Lower lobe of right lung (tissue), 2 donors: Measurements from ENCODE around the gene MGAT4A. TPM values are rescaled to one million over a fixed set of nuclear protein-coding genes. Genes with fewer than 3 reads are reported as not detected.
A peak's percentile ranks its signal among the peaks of the same experiment; 100 is the strongest.

Experiments used
- ATAC-seq, 2 donors: fragments of 200-7000 bp; cut with Tn5 transposase; one replicate each; pipeline ENCODE4 v1.9.1; 2020 to 2022; ENCODE audit warnings: mild to moderate bottlenecking in 2 of 2, moderate library complexity in 2 of 2
- DNase-seq: peaks from one replicate; pipeline ENCODE4 v3.0.0-alpha.2; 2020
- H3K27ac ChIP-seq: fragments of 200-600 bp; one replicate; pipeline ENCODE4 v1.8.0; 2022
- H3K27me3 ChIP-seq: fragments of 200-600 bp; one replicate; pipeline ENCODE4 v1.8.0; 2022; ENCODE audit warnings: low read depth
- H3K36me3 ChIP-seq: fragments of 200-600 bp; one replicate; pipeline ENCODE4 v1.8.0; 2022; ENCODE audit warnings: mild to moderate bottlenecking
- H3K4me1 ChIP-seq: fragments of 200-600 bp; one replicate; pipeline ENCODE4 v1.8.0; 2022
- H3K4me3 ChIP-seq: fragments of 200-600 bp; one replicate; pipeline ENCODE4 v1.8.0; 2022; ENCODE audit warnings: mild to moderate bottlenecking
- H3K9me3 ChIP-seq: fragments of 200-600 bp; one replicate; pipeline ENCODE4 v1.8.0; 2022
- intact Hi-C: fragments of 100-400 bp; cut with DNase I; formaldehyde crosslinking; loops from one replicate; pipeline ENCODE4 v1.11.0; 2022
- total RNA-seq: library from RNA; stranded (reverse); fragmentation: NEBNext Ultra II Directional; extraction: Animal tissue kit (Norgen Biotek cat#: 25700); gene quantifications from one replicate; pipeline ENCODE4 v1.2.1, GENCODE V29; 2021
- TF ChIP-seq, protein P1 (sequence below): fragments of 200-600 bp; IDR thresholded peaks from one replicate; pipeline ENCODE4 v1.8.0; 2022; ENCODE audit warnings: antibody characterized with exemption, mild to moderate bottlenecking
- donor health status: DM: no; HTN: yes; CAD: no; lungs with severe emphysema.

Gene MGAT4A
- total RNA-seq, 1 donor from 2014 or later: 82.0 TPM

DNA sequence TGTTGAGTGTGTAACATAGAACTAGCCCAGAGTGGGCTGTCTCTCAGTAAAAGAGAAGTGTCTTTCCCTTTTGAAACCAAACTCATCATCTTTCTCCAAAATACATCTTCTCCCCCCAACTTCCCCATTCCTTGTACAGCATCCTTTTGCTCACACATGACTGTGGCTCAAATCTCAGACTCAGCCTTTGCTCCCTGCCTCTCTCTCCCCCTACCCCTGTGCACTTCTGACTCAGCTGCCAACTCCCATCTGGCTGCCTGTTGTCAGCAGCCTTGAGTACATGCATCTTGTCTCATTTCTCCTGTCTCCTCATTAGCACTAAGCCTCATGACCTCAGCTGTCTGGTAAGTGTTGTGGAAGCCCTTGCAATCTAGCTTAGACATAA lies 18.1 kb upstream of the MGAT4A start:
- H3K4me1 ChIP-seq: peaks cover 14% of the 10 kb centered on the region
- no peak for DNase-seq
- TF ChIP-seq, protein P1, sequence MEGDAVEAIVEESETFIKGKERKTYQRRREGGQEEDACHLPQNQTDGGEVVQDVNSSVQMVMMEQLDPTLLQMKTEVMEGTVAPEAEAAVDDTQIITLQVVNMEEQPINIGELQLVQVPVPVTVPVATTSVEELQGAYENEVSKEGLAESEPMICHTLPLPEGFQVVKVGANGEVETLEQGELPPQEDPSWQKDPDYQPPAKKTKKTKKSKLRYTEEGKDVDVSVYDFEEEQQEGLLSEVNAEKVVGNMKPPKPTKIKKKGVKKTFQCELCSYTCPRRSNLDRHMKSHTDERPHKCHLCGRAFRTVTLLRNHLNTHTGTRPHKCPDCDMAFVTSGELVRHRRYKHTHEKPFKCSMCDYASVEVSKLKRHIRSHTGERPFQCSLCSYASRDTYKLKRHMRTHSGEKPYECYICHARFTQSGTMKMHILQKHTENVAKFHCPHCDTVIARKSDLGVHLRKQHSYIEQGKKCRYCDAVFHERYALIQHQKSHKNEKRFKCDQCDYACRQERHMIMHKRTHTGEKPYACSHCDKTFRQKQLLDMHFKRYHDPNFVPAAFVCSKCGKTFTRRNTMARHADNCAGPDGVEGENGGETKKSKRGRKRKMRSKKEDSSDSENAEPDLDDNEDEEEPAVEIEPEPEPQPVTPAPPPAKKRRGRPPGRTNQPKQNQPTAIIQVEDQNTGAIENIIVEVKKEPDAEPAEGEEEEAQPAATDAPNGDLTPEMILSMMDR: no peak
- no peak overlapping the region for H3K27ac ChIP-seq
- H3K4me3 ChIP-seq: no peak overlapping the region
- ATAC-seq: peak; percentile 69 to 91
- intact Hi-C loops: no loop called here
- H3K36me3 ChIP-seq: no peaks in the 10 kb centered on the region
- H3K9me3 ChIP-seq: no peaks in the 10 kb centered on the region
- no peaks in the 10 kb centered on the region for H3K27me3 ChIP-seq

DNA sequence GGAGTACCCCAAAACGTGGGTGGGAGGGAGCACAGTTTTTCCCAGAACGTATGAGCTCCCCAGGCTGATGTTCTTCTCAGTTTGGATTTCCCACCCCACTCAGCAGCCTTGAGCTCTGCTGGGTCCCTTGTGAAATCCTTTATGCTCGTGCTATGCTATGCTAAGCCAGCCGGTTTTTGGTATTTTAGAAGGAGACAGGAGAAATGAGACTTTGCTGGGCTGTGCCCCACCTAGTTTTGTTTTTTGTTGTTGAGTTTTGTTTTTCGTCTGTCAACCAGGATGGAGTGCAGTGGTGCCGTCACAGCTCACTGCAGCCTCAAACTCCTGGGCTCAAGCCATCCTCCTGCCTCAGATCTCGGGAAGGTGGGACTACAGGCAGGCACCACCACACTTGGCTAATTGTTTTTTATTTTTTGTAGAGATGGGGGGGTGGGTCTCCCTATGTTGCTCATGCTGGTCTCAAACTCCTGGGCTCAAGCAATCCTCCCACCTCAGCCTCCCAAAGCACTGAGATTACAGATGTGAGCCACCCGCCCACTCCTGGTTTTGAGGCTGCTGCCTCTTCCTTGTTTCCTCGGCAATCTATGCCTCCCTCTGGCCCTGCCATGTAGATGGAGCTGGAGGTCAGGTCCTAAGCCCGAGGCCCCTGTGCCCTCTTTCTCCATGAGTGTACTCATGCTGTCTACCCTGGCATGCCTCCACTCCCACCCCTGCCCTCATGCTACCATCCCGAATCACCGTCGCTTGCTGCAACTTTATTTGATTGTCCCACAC lies 17.5 kb upstream of the MGAT4A start:
- no peaks in the 10 kb centered on the region for H3K27me3 ChIP-seq
- no peak overlapping the region for H3K27ac ChIP-seq
- ATAC-seq (peak in 1 of 2 donors; percentile 7), DNase-seq (no peak)
- intact Hi-C loops: no loop called here
- no peak overlapping the region for H3K4me3 ChIP-seq
- H3K4me1 ChIP-seq: peaks cover 14% of the 10 kb centered on the region
- H3K36me3 ChIP-seq: no peaks in the 10 kb centered on the region
- no peaks in the 10 kb centered on the region for H3K9me3 ChIP-seq
- TF ChIP-seq, protein P1: no peak

DNA sequence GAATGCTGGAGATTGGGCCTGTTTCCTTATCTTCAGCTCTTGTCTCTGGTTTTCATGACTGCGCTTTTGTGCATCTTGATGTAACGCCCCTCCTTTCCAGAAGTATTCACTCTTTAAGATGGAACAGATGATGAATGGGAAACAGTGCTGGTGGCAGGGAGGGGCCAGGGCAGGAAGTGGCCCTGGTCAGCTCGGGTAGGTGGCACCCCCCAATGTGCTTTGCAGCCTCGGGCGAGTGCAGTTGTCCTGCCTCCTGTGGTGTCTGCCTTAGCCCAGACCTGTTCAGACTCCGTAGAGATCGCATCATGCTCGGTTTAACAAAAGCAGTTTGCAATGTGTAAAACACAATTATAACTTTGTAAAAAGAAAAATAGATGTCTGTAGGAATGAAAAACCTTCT lies 17.0 kb upstream of the MGAT4A start:
- Histone ChIP-seq H3K36me3 (no peaks in the 10 kb centered on the region), H3K4me1 (peaks cover 14% of the 10 kb centered on the region), H3K27ac (no peak overlapping the region), H3K4me3 (no peak overlapping the region), H3K9me3 (no peaks in the 10 kb centered on the region), H3K27me3 (no peaks in the 10 kb centered on the region)
- TF ChIP-seq, protein P1: no peak
- DNase-seq: no peak
- intact Hi-C loops: no loop called here
- no peak for ATAC-seq

DNA sequence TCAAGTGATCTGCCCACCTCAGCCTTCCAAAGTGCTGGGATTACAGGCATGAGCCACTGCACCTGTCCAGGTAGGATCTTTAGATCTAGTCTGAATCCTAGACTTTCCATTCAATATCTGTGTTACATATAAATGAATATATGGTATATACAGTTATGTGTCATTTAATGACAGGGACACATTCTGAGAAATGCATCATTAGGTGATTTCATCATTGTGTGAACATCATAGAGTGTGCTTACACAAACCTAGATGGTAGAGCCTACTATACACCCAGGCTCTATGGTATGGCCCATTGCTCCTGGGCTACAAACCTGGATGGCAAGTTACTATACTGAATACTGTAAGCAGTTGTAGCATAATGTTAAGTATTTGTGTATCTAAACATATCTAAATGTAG lies 15.5 kb upstream of the MGAT4A start:
- Histone ChIP-seq H3K9me3 (no peaks in the 10 kb centered on the region), H3K27me3 (no peaks in the 10 kb centered on the region), H3K4me1 (peaks cover 14% of the 10 kb centered on the region), H3K36me3 (no peaks in the 10 kb centered on the region), H3K4me3 (no peak overlapping the region), H3K27ac (no peak overlapping the region)
- TF ChIP-seq, protein P1: no peak
- ATAC-seq: no peak
- DNase-seq: no peak
- intact Hi-C loops: no loop called here

DNA sequence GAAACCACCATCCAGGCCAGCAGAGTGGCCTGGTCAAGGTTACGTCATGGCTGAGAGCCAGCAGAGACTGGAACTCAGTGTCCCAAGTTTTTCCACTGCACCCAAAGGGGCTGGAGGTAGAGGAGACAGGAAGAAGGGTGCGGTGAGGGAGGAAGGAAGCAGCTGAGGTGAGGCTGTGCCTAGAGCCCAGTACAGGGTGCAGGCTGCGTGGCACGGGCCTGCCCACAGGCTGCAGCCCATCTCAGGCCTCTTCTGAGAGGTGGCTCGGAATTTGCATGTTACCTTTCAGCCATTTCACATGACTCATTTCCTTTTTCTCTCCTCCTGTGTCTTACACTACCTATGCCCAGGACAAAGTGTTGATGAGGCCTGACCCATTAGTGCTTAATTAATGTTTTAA lies 13.7 kb upstream of the MGAT4A start:
- DNase-seq (no peak), ATAC-seq (no peak)
- Histone ChIP-seq H3K36me3 (no peaks in the 10 kb centered on the region), H3K27ac (no peak overlapping the region), H3K27me3 (no peaks in the 10 kb centered on the region), H3K9me3 (no peaks in the 10 kb centered on the region), H3K4me3 (no peak overlapping the region), H3K4me1 (peaks cover 12% of the 10 kb centered on the region)
- TF ChIP-seq, protein P1: no peak
- intact Hi-C loops: no loop called here
